ENCODE results near the gene BRMS1.

The BRMS1 gene

GRCh38 chr11:66336234-66337102 lies 8.4 kb downstream of the BRMS1 start, which contains the start of gene RIN1:
Gene RIN1 (minus strand): TSS chr11:66336434. CDS start chr11:66336402, 32 bp downstream.
- peak; percentile 66 to 78 for DNase-seq (ENCODE audit: low read depth in 2 of 2)

DNA sequence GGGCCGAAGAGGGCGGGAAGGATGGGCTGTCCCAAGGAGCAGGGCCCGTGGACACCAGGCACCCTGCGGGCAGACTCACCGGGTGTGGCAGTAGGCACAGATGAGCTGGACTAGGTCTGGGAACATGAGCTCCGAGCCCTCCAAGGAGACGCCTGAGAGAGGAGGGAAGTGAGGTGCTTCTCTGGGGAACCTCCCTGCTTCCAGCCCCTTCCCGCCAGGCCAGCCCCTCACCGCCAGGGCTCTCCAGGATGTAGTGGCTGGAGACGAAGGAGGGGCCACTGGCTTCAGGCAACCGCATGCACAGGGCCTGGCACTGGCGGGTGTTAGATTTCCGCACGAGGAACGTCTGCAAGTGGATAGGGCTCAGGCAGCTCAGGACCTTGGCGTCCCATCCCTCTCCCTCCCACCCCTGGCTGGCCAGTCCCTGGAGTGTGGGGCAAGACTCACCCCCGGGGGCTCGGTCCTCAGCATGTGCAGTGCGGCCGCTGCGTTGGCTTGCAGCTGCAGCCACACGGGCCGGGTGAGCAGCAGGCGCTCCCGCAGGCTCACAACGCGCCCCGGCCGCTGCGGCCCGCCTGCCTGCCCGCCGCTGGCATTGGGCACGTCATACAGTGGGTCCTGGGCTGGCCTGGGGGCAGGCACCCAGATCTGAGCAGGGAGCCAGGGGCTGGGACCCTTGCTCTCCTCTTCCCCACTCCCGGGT lies 9.2 kb downstream of the BRMS1 start:
- no peak for DNase-seq (ENCODE audit: low read depth in 2 of 2)

- no peak for DNase-seq (ENCODE audit: low read depth in 2 of 2)
Observed at GRCh38 chr11:66334605-66335442, 10.1 kb downstream of the BRMS1 start.

DNA sequence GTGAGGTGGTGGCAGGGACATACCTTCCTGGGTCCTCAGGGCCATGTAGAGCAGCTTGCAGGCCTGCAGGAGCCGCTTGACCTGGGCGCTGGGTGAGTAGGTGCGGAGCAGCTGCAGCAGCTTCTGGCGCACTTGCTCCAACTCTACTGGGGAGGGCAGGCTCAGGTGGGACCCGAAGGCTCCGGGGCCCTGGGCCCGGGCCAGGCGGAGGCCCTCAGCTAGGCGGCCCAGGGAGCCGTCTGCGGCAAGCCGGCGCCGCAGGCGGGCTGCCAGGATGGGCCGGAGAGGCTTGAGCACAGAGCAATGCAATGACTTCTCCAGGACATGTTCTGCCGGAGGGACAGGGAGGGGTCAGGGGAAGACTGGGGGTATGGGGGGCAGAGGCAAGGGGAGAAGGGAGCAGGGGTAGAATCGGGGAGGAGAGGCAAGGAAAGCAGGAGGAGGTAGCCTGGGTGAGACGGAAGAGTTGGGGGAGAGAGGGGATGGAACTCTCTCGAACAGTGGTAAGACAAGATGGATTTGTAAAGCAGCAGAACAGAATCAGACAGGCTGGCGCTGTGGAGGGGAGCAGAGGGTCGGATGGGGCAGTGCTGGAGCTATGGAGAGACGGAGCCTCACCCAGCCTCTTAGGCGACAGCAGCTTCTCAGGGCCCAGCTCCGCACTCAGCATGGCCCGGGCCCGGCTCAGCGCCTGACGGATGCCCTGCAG lies 10.9 kb downstream of the BRMS1 start:
- DNase-seq (ENCODE audit: low read depth in 2 of 2): no peak

DNA sequence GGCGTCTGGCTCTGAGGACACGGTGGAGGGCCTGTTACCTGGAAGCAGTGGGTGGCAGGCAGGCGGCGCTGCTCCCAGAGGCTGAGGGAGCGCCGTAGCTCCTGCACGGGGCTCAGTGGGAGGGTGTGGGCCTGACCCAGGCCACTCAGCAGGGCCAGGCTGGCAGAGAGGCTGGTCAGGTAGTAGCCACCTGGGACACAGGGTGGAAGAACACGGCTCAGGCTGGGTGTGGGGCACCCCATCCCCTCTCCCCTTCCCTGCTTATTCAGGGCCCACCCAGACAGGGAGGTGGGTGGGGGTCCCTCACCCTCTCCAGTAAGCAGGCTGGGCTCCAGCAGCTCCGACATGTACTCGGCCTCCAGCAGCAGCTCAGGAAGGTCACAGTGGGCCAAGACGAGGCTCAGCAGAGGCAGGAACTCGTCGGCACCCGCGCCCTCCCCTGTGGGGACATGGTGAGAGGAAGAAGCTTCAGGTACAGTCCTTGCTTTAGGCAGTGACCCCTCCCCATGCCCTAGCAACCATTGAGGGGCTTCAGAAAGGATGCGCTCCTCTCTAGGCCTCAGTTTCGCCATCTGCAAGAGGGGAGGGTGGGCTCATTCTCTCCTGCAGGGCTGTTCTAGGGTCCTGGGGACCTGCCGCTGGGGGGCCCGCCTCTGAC lies 11.6 kb downstream of the BRMS1 start:
- DNase-seq (ENCODE audit: low read depth in 2 of 2): no peak

- DNase-seq (ENCODE audit: low read depth in 2 of 2): no peak
Observed at GRCh38 chr11:66332371-66333219, 12.3 kb downstream of the BRMS1 start.

- DNase-seq (ENCODE audit: low read depth in 2 of 2): no peak
Observed at GRCh38 chr11:66331542-66332370, 13.1 kb downstream of the BRMS1 start.

GRCh38 chr11:66330931-66331330 lies 14.0 kb downstream of the BRMS1 start:
- DNase-seq (ENCODE audit: low read depth in 2 of 2): no peak

- no peak for DNase-seq (ENCODE audit: low read depth in 2 of 2)
Observed at GRCh38 chr11:66329165-66329673, 15.7 kb downstream of the BRMS1 start.

DNA sequence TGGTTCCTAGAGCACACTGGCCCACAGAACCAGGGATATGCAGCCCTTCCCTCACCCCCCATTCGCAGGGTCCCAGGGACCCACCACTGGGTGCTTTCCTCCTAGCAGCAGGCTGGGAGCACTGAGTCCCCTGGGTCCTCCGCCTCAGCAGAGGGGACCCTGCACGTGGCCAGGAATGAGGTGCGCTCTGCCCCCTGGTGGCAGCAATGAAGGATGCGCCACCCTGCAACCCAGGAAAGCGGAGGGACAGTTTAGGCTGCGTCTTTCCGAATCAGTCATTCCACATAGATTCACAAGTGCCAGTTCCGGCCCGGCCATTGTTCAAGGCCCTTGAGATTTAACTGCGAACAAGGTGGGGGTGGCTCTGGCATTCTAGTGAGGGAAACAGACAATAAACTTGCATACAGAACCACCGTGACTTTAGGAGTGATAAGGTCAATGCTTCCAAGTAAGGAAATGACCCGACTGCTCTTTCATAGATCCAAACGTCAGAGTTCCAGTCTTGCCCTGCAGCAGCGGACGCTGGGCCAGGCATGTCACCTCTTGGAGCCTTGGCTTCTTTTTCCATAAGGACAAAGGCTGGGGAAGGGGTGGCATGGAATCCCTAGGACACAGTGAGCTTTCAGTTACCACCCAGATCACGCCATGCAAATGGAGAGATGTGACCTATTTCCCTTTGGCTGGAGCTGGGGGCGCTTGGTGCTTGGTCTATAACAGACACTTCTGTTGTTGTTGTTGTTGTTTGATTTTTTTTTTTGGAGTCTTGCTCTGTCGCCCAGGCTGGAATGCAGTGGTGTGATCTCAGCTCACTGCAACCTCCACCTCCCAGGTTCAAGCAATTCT lies 16.4 kb downstream of the BRMS1 start:
- DNase-seq (ENCODE audit: low read depth in 2 of 2): peak; percentile 71 to 78

- no peak for DNase-seq (ENCODE audit: low read depth in 2 of 2)
Observed at GRCh38 chr11:66328031-66328301, 16.9 kb downstream of the BRMS1 start.

DNA sequence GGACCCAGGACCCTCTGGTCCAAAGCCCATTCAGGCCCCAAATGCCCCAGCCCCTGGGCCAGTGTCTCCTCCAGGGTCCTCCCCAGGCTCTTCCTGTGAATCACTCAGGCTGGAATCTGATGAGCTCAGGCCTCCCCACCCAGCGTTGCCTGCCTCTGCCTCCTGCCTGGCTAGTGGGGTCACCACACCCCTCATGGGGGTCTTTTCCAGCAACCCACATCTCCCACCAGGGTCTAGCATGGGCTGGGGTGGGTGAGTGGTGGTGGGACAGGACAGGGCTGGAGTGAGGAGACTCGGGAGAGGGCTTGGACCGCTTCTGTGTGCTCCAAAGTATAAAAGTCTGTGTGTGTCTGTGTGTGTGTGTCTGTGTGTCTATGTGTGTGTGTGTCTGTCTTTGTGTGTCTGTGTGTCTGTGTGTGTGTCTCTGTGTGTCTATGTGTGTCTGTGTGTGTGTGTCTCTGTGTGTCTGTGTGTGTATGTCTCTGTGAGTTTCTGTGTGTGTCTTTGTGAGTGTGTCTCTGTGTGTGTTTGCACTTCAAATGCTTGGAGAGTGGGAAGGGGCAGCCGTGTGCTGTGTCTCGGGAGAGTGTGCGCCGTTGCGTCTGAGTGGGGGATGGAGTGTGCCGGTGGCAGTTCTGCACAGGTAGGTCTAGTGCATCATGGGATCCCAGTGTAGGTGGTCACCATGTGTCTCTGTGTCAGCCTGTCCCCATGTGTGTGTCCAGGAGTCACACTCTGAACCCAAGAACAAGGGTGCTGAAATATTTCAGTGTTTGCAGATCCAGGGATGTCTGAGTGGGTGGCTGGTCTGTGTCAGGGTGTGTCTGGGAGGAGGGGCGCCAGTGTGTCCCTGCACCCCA lies 17.5 kb downstream of the BRMS1 start:
- no peak for DNase-seq (ENCODE audit: low read depth in 2 of 2)

GRCh38 chr11:66326261-66327111 lies 18.4 kb downstream of the BRMS1 start:
- DNase-seq (ENCODE audit: low read depth in 2 of 2): no peak

DNA sequence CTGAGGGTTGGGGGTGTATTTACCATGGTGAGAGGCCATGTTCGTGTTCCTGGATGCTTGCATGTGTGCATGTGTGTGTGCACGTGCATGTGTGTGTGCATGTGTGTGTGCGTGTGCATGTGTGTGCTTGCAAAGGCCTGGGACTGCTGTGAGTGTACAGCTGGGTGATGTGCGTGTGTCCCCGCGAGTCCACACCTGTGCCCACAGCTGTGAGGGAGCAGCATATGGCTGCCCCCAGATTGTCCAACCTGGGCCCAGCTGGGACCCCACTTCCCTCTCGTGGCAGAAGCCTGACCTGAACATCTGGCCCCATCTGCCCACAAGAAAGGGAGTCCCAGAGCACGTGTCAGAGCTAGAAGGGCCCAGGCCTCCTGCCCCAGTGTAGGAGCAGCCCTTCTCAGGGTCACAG lies 19.6 kb downstream of the BRMS1 start:
- no peak for DNase-seq (ENCODE audit: low read depth in 2 of 2)

- DNase-seq (ENCODE audit: low read depth in 2 of 2): no peak
Observed at GRCh38 chr11:66324664-66325063, 20.2 kb downstream of the BRMS1 start.

DNA sequence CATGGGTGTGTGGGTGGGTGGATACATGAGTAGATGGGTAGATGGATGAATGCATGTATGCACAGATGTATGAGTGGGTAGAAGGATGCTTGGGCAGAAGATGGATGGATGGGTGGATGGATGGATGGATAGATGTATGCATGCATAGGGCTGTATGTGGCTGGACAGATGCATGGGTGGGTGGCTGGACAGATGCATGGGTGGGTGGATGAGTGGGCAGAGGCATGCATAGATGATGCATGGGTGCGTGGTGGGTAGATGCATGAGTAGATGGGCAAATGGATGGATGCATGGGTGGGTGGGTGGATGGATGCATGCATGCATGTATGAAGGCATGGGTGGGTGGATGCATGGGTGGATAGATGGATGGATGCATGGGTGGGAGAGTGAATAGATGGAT lies 21.2 kb downstream of the BRMS1 start:
- no peak for DNase-seq (ENCODE audit: low read depth in 2 of 2)
